Neural cell (in vitro differentiated cells): Measurements from ENCODE around the gene FYCO1. TPM values are rescaled to one million over a fixed set of nuclear protein-coding genes. Genes with fewer than 3 reads are reported as not detected.

Experiments
- H2AFZ ChIP-seq: fragments of 200-600, 300-800 bp; sonication (generic), shearing (Covaris generic); 2 replicates; pipeline ENCODE4 v1.6.0; 2014; ENCODE audit warnings: low read depth, mild to moderate bottlenecking, antibody characterized with exemption, low read length, moderate library complexity
- H3F3A ChIP-seq: fragments of 200-600 bp; shearing (Covaris generic); 2 replicates; pipeline ENCODE4 v1.6.1; 2016; ENCODE audit warnings: mild to moderate bottlenecking, moderate library complexity, mixed read lengths, antibody characterized with exemption, low read length; ENCODE audit not compliant: insufficient read depth, poor library complexity, severe bottlenecking
- H3K27ac ChIP-seq: fragments of 200-600, 300-800 bp; sonication (generic), shearing (Covaris generic); 2 replicates; pipeline ENCODE4 v1.5.1; 2014; ENCODE audit warnings: mild to moderate bottlenecking, low read length, moderate library complexity
- H3K27me3 ChIP-seq: fragments of 300-800, 200-600 bp; sonication (generic), shearing (Covaris generic); 2 replicates; pipeline ENCODE4 v1.6.0; 2014; ENCODE audit warnings: mild to moderate bottlenecking, low read depth, low read length, moderate library complexity; ENCODE audit not compliant: insufficient read depth
- H3K36me3 ChIP-seq: fragments of 300-800, 200-600 bp; sonication (generic), shearing (Covaris generic); 2 replicates; pipeline ENCODE4 v1.5.1; 2014; ENCODE audit warnings: mild to moderate bottlenecking, antibody characterized with exemption, low read length, moderate library complexity; ENCODE audit not compliant: insufficient read depth
- H3K4me2 ChIP-seq: fragments of 300-800, 200-600 bp; sonication (generic), shearing (Covaris generic); 2 replicates; pipeline ENCODE4 v1.6.0; 2014; ENCODE audit warnings: mild to moderate bottlenecking, low read length
- H3K4me3 ChIP-seq: fragments of 300-800, 200-600 bp; sonication (generic), shearing (Covaris generic); 2 replicates; pipeline ENCODE4 v1.5.1; 2014; ENCODE audit warnings: mild to moderate bottlenecking, low read length, moderate library complexity
- H3K79me2 ChIP-seq: fragments of 200-600 bp; shearing (Covaris generic); replicated peaks from 2 replicates; pipeline ENCODE4 v1.6.0; 2014; ENCODE audit warnings: mild to moderate bottlenecking, low read length, moderate library complexity; ENCODE audit not compliant: insufficient read depth
- H3K9ac ChIP-seq: fragments of 300-800, 200-600 bp; sonication (generic), shearing (Covaris generic); 2 replicates; pipeline ENCODE4 v1.6.1; 2016; ENCODE audit warnings: mild to moderate bottlenecking, low read length, mixed read lengths
- H3K9me2 ChIP-seq: fragments of 200-600 bp; shearing (Covaris generic); 2 replicates; pipeline ENCODE4 v1.6.1; 2016; ENCODE audit warnings: mild to moderate bottlenecking, low read length, mixed read lengths; ENCODE audit not compliant: insufficient read depth
- H3K9me3 ChIP-seq: fragments of 200-600, 300-800 bp; sonication (generic), shearing (Covaris generic); 2 replicates; pipeline ENCODE4 v1.6.1; 2016; ENCODE audit warnings: mild to moderate bottlenecking, mixed run types, low read length, moderate library complexity, mixed read lengths
- H4K20me1 ChIP-seq: fragments of 200-600 bp; shearing (Covaris generic); 2 replicates; pipeline ENCODE4 v1.6.1; 2016; ENCODE audit warnings: mild to moderate bottlenecking, mixed run types; ENCODE audit not compliant: insufficient read depth
- CTCF ChIP-seq: fragments of 450-650 bp; IDR thresholded peaks from 2 replicates; pipeline ENCODE4 v1.5.1; 2014; ENCODE audit warnings: antibody characterized with exemption, mild to moderate bottlenecking, moderate library complexity; ENCODE audit not compliant: poor library complexity, severe bottlenecking
- EP300 ChIP-seq: fragments of 450-650 bp; conservative IDR thresholded peaks from 2 replicates; pipeline ENCODE4 v1.6.1; 2014; ENCODE audit warnings: antibody characterized with exemption, mild to moderate bottlenecking, moderate library complexity; ENCODE audit not compliant: poor library complexity, severe bottlenecking
- EZH2 ChIP-seq: fragments of 200-600, 300-800 bp; shearing (Covaris generic), sonication (generic); IDR thresholded peaks from 2 replicates; pipeline ENCODE4 v1.6.1; 2014; ENCODE audit warnings: antibody characterized with exemption, low read length, borderline replicate concordance, mild to moderate bottlenecking; ENCODE audit not compliant: insufficient read depth, poor library complexity, severe bottlenecking
- MXI1 ChIP-seq: fragments of 450-650 bp; conservative IDR thresholded peaks from 2 replicates; pipeline ENCODE4 v1.6.1; 2014; ENCODE audit warnings: antibody characterized with exemption, mild to moderate bottlenecking; ENCODE audit not compliant: poor library complexity, severe bottlenecking
- POLR2AphosphoS5 ChIP-seq: IDR thresholded peaks from 2 replicates; pipeline ENCODE4 v1.6.1; 2012
- RAD21 ChIP-seq: fragments of 450-650 bp; conservative IDR thresholded peaks from 2 replicates; pipeline ENCODE4 v1.6.1; 2014; ENCODE audit warnings: antibody characterized with exemption, mild to moderate bottlenecking, moderate library complexity
- REST ChIP-seq: IDR thresholded peaks from 2 replicates; pipeline ENCODE4 v1.6.1; 2012; ENCODE audit warnings: borderline replicate concordance
- SMC3 ChIP-seq: fragments of 450-650 bp; conservative IDR thresholded peaks from 2 replicates; pipeline ENCODE4 v1.6.1; 2014; ENCODE audit warnings: antibody characterized with exemption, mild to moderate bottlenecking, moderate library complexity; ENCODE audit not compliant: poor library complexity
- TAF1 ChIP-seq: IDR thresholded peaks from 2 replicates; pipeline ENCODE4 v1.6.1; 2012; ENCODE audit warnings: low read depth
- polyA plus RNA-seq: library from polyadenylated mRNA; depleted of rRNA; stranded (reverse); fragments of >200 nt; gene quantifications from 2 replicates; pipeline ENCODE4 v1.2.3, GENCODE V29; 2014

FYCO1 gene
- polyA plus RNA-seq, 1 donor from 2014 or later, result 0.12 TPM

GRCh38 chr3:45981346-45982074 is 14.1 kb downstream of the FYCO1 start:
- no peaks in the 10 kb centered on the region for H3K9me3 ChIP-seq
- no peak overlapping the region for H3K4me2 ChIP-seq
- H3K9ac ChIP-seq, result no peak overlapping the region
- no peaks in the 10 kb centered on the region for H3F3A ChIP-seq
- no peaks in the 10 kb centered on the region for H3K9me2 ChIP-seq
- H3K36me3 ChIP-seq, result no peaks in the 10 kb centered on the region
- no peak overlapping the region for H2AFZ ChIP-seq
- no peaks in the 10 kb centered on the region for H3K27me3 ChIP-seq
- no peaks in the 10 kb centered on the region for H4K20me1 ChIP-seq
- H3K27ac ChIP-seq, result no peak overlapping the region
- no peak overlapping the region for H3K4me3 ChIP-seq
- no peaks in the 10 kb centered on the region for H3K79me2 ChIP-seq
- TF ChIP-seq MXI1 (no peak), CTCF (no peak), SMC3 (no peak), RAD21 (no peak), EZH2 (no peak), REST (no peak), EP300 (no peak), POLR2AphosphoS5 (no peak), TAF1 (no peak)

GRCh38 chr3:45980819-45981218 is 14.8 kb downstream of the FYCO1 start:
- Histone ChIP-seq H3K27me3 (no peaks in the 10 kb centered on the region), H2AFZ (no peak overlapping the region), H3K9me2 (no peaks in the 10 kb centered on the region), H3K27ac (no peak overlapping the region), H3K4me3 (no peak overlapping the region), H3K4me2 (no peak overlapping the region), H3K79me2 (no peaks in the 10 kb centered on the region), H3K9ac (no peak overlapping the region), H4K20me1 (no peaks in the 10 kb centered on the region), H3F3A (no peaks in the 10 kb centered on the region), H3K9me3 (no peaks in the 10 kb centered on the region), H3K36me3 (no peaks in the 10 kb centered on the region)
- TF ChIP-seq EP300 (no peak), POLR2AphosphoS5 (no peak), CTCF (no peak), SMC3 (no peak), RAD21 (no peak), EZH2 (no peak), MXI1 (no peak), REST (no peak), TAF1 (no peak)
